HCT116 (cell line): ENCODE results near the gene ELAPOR1. TPM values are rescaled to one million over a fixed set of nuclear protein-coding genes. Genes with fewer than 3 reads are reported as not detected.

Source experiments
- ATAC-seq: fragments of 200-7000 bp; cut with Tn5 transposase; 2 replicates; pipeline ENCODE4 v1.9.1; 2020; ENCODE audit warnings: mild to moderate bottlenecking, moderate library complexity
- BruUV-seq: library from RNA; stranded (reverse); fragments of 400-500 nt; replicated peaks from 2 replicates; lab custom pipeline; 2021; lab: Mats Ljungman, UMichigan
- CTCF ChIA-PET: fragments of 300-600 bp; sonication (Branson Sonifier 250); formaldehyde crosslinking; loops from one replicate; lab custom pipeline; 2021; ENCODE audit warnings: antibody characterized with exemption; lab: Charles Lee
- POLR2A ChIA-PET: fragments of 300-600, 350-600 bp; sonication (Branson Sonifier 250); formaldehyde crosslinking; loops from one replicate; lab custom pipeline; 2021; ENCODE audit warnings: antibody characterized with exemption; lab: Charles Lee
- RAD21 ChIA-PET, 2 experiments: fragments of 300-600 bp; sonication (Branson Sonifier 250); formaldehyde crosslinking; loops; one replicate each; lab custom pipeline; 2023; ENCODE audit warnings: low total read pairs in 2 of 2; ENCODE audit not compliant: uncharacterized antibody in 2 of 2, unreplicated experiment in 2 of 2, low non-redundant PET in 1 of 2; lab: Charles Lee
- DNase-seq: peaks from one replicate; pipeline ENCODE4 v3.0.0-alpha.2; 2010; ENCODE audit warnings: low read depth, low spot score
- H2AFZ ChIP-seq: fragments of 200-600 bp; shearing (Covaris generic), sonication (generic); 2 replicates; pipeline ENCODE4 v1.6.1; 2017; ENCODE audit warnings: low read depth, mixed run types, mixed read lengths, antibody characterized with exemption, low read length; ENCODE audit not compliant: poor library complexity, severe bottlenecking
- H3K27ac ChIP-seq: 2 replicates; pipeline ENCODE4 v1.5.1; 2012; ENCODE audit warnings: low read depth, low read length
- H3K27me3 ChIP-seq: fragments of 200-600 bp; sonication (generic); 2 replicates; pipeline ENCODE4 v1.6.1; 2016; ENCODE audit warnings: mixed run types, low read length, mixed read lengths; ENCODE audit not compliant: insufficient read depth
- H3K36me3 ChIP-seq, 2 experiments: fragments of 200-500 bp in 1 of 2; fragments of 200-600 bp in 1 of 2; sonication (Bioruptor generic) in 1 of 2; sonication (generic) in 1 of 2; 2 replicates each; pipeline versions ENCODE4 v1.5.1 to v1.6.1; 2014 to 2016; ENCODE audit warnings: low read length in 2 of 2, inconsistent platforms in 1 of 2, mixed read lengths in 1 of 2, mixed run types in 1 of 2; ENCODE audit not compliant: insufficient read depth in 2 of 2, control insufficient read depth in 1 of 2
- H3K4me1 ChIP-seq, 2 experiments: fragments of 200-600 bp in 1 of 2; sonication (generic) in 1 of 2; 2 replicates each; pipeline versions ENCODE4 v1.5.1 to v1.6.1; 2012 to 2017; ENCODE audit warnings: low read length in 2 of 2, inconsistent platforms in 1 of 2, mild to moderate bottlenecking in 1 of 2, mixed read lengths in 1 of 2, mixed run types in 1 of 2, moderate library complexity in 1 of 2; ENCODE audit not compliant: insufficient read depth in 2 of 2, control insufficient read depth in 1 of 2
- H3K4me2 ChIP-seq: fragments of 200-600 bp; sonication (generic); 2 replicates; pipeline ENCODE4 v1.6.1; 2017; ENCODE audit warnings: mixed run types, low read length, mixed read lengths
- H3K4me3 ChIP-seq, 2 experiments: fragments of 200-600 bp in 1 of 2; sonication (generic) in 1 of 2; replicated peaks in 1 of 2; 2 replicates each; pipeline ENCODE4 v1.5.1; 2011 to 2016; ENCODE audit warnings: low read length in 2 of 2, control low read depth in 1 of 2, low read depth in 1 of 2, mild to moderate bottlenecking in 1 of 2, mixed read lengths in 1 of 2, mixed run types in 1 of 2
- H3K79me2 ChIP-seq: fragments of 200-600 bp; sonication (generic); 2 replicates; pipeline ENCODE4 v1.6.1; 2017; ENCODE audit warnings: mild to moderate bottlenecking, mixed run types, low read length, moderate library complexity, mixed read lengths; ENCODE audit not compliant: insufficient read depth
- H3K9ac ChIP-seq: fragments of 200-600 bp; sonication (generic); 2 replicates; pipeline ENCODE4 v1.6.1; 2016; ENCODE audit warnings: low read length, mixed read lengths
- H3K9me2 ChIP-seq: fragments of 200-600 bp; sonication (generic), shearing (Covaris generic); 2 replicates; pipeline ENCODE4 v1.6.1; 2017; ENCODE audit warnings: mixed run types, mild to moderate bottlenecking, moderate library complexity; ENCODE audit not compliant: insufficient read depth
- H3K9me3 ChIP-seq, 2 experiments: fragments of 200-500 bp in 1 of 2; fragments of 200-600 bp in 1 of 2; sonication (Bioruptor generic) in 1 of 2; sonication (generic) in 1 of 2; 2 replicates each; pipeline ENCODE4 v1.6.1; 2014 to 2017; ENCODE audit warnings: low read length in 2 of 2, mixed read lengths in 2 of 2, inconsistent platforms in 1 of 2, low read depth in 1 of 2, mild to moderate bottlenecking in 1 of 2, mixed run types in 1 of 2, moderate library complexity in 1 of 2; ENCODE audit not compliant: control insufficient read depth in 1 of 2, insufficient read depth in 1 of 2
- H4K20me1 ChIP-seq: fragments of 200-600 bp; sonication (generic), shearing (Covaris generic); 2 replicates; pipeline ENCODE4 v1.6.1; 2017; ENCODE audit warnings: mixed run types, mild to moderate bottlenecking, moderate library complexity; ENCODE audit not compliant: insufficient read depth
- ATF3 ChIP-seq: IDR thresholded peaks from 2 replicates; pipeline ENCODE4 v1.6.1; 2012
- CBX3 ChIP-seq: IDR thresholded peaks from 2 replicates; pipeline ENCODE4 v1.6.1; 2012; ENCODE audit warnings: low read depth
- CEBPB ChIP-seq: IDR thresholded peaks from 2 replicates; pipeline ENCODE4 v1.6.1; 2012; ENCODE audit warnings: low read depth
- ELF1 ChIP-seq: IDR thresholded peaks from 2 replicates; pipeline ENCODE4 v1.6.1; 2012; ENCODE audit warnings: low read depth, borderline replicate concordance
- EZH2phosphoT487 ChIP-seq: fragments of 200-600 bp; IDR thresholded peaks from 2 replicates; pipeline ENCODE4 v1.6.1; 2018; ENCODE audit warnings: antibody characterized with exemption, borderline replicate concordance
- JUND ChIP-seq: IDR thresholded peaks from 2 replicates; pipeline ENCODE4 v1.6.1; 2012
- TCF7L2 ChIP-seq: IDR thresholded peaks from 2 replicates; pipeline ENCODE4 v1.7.0; 2011; ENCODE audit warnings: borderline replicate concordance, inconsistent platforms; ENCODE audit not compliant: insufficient read depth, insufficient read length; ENCODE audit errors: extremely low read depth
- ZBTB33 ChIP-seq: IDR thresholded peaks from 2 replicates; pipeline ENCODE4 v1.6.1; 2011; ENCODE audit warnings: mild to moderate bottlenecking, low read length, moderate library complexity; ENCODE audit not compliant: insufficient replicate concordance; ENCODE audit errors: extremely low read depth
- ZNF274 ChIP-seq: fragments of 200-500 bp; sonication (Bioruptor generic); IDR thresholded peaks from 2 replicates; pipeline ENCODE4 v1.6.1; 2014; ENCODE audit warnings: mild to moderate bottlenecking, low read depth, low read length, inconsistent platforms
- intact Hi-C: fragments of 100-400 bp; cut with micrococcal nuclease; formaldehyde crosslinking; loops from 2 replicates; pipeline ENCODE4 v1.10.0; 2022
- total RNA-seq: library from RNA; stranded (reverse); gene quantifications from one replicate; pipeline ENCODE4 v1.2.1, GENCODE V29; 2021; ENCODE audit not compliant: unreplicated experiment
- TF ChIP-seq, protein P1 (sequence below): IDR thresholded peaks from 2 replicates; pipeline ENCODE4 v1.6.1; 2012

The ELAPOR1 gene
- total RNA-seq, 1 experiment from 2014 or later: 0.57 TPM

DNA sequence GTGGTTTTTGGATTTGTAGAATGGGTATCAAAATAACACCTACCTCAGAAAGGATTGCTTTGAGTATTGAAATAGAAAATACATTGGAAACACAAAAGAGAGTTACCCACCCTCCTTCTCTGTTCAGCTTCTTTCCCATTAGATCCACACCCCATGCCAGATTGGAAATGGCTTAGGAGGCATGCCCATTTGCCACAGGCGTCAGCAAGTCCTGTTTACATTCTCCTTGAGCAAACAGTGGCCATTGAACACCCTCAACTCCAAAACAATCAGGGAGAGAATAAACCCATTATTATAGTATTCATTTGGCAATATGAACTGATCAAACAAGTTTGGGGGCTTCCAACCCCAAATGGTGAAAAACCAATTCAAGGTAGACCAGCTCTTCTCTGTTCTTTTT lies 2.4 kb downstream of the ELAPOR1 start:
- no peaks in the 10 kb centered on the region for H3K36me3 ChIP-seq
- ChIA-PET CTCF (interaction anchor here (1.8 kb wide), 1 partner anchor 16 kb away, joined by 4 read pairs; no protein-coding TSS in a partner anchor), POLR2A (no interaction called here), RAD21 (no interaction called here)
- no peaks in the 10 kb centered on the region for H3K79me2 ChIP-seq
- H3K4me1 ChIP-seq: peaks cover 3 to 11% of the 10 kb centered on the region in 2 experiments; a peak in 3 of 4 replicates
- H4K20me1 ChIP-seq: no peaks in the 10 kb centered on the region
- H3K9ac ChIP-seq: no peak overlapping the region
- H2AFZ ChIP-seq: no peak overlapping the region
- H3K9me3 ChIP-seq: no peaks in the 10 kb centered on the region
- no peaks in the 10 kb centered on the region for H3K9me2 ChIP-seq
- H3K27me3 ChIP-seq: no peaks in the 10 kb centered on the region
- no peak overlapping the region for H3K27ac ChIP-seq
- no TSS peak for BruUV-seq
- H3K4me2 ChIP-seq: no peak overlapping the region
- ATAC-seq (no peak), DNase-seq (no peak)
- TF ChIP-seq, protein P1, sequence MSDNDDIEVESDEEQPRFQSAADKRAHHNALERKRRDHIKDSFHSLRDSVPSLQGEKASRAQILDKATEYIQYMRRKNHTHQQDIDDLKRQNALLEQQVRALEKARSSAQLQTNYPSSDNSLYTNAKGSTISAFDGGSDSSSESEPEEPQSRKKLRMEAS: no peak
- TF ChIP-seq CEBPB (no peak), ZNF274 (no peak), CBX3 (no peak), ATF3 (no peak)
- intact Hi-C loops: no loop called here
- no peak overlapping the region for H3K4me3 ChIP-seq

DNA sequence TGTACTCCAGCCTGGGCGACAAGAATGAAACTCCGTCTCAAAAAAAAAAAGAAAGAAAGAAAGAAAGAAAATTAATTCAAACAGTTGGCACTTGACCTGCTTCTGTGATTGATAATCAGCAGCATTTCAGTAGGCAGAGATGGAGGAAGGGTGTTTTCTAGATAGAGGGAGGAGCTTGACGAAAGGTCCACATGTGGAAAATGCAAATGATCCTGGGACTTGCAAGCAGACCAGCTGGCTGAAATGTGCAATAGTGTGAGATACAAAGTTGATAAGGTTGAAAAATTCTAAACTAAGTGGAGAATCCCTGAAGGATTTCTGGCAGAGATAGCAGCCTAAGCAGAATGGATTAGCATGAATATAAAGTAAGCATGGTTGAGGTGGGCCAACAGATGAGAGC lies 4.2 kb downstream of the ELAPOR1 start:
- no TSS peak for BruUV-seq
- POLR2A ChIA-PET: no interaction called here
- no peak for TF ChIP-seq TCF7L2
- TF ChIP-seq ELF1: no peak
- no peak for TF ChIP-seq ZBTB33
- TF ChIP-seq JUND: no peak
- no peak for TF ChIP-seq EZH2phosphoT487
- TF ChIP-seq CEBPB: no peak

More for the DNA sequence above, 4.2 kb downstream of the ELAPOR1 start:
- Histone ChIP-seq H3K9ac (no peak overlapping the region), H3K79me2 (no peaks in the 10 kb centered on the region), H2AFZ (no peak overlapping the region), H3K9me2 (no peaks in the 10 kb centered on the region), H3K9me3 (no peaks in the 10 kb centered on the region), H3K27ac (no peak overlapping the region), H3K4me3 (no peak overlapping the region), H3K4me1 (no peaks in the 10 kb centered on the region), H4K20me1 (no peaks in the 10 kb centered on the region), H3K36me3 (no peaks in the 10 kb centered on the region), H3K27me3 (no peaks in the 10 kb centered on the region), H3K4me2 (no peak overlapping the region)
- DNase-seq (no peak), ATAC-seq (no peak)
- intact Hi-C loops: no loop called here
- ChIA-PET CTCF (no interaction called here), RAD21 (no interaction called here)
